PFSK-1 (cell line): ENCODE results near the gene KRTAP4-4.

Experiments
- POLR2AphosphoS5 ChIP-seq: IDR thresholded peaks from 2 replicates; pipeline ENCODE4 v1.6.1; 2012; ENCODE audit warnings: low read depth, mild to moderate bottlenecking, control low read depth, low read length, moderate library complexity
- SIN3A ChIP-seq: IDR thresholded peaks from 2 replicates; pipeline ENCODE4 v1.6.1; 2012; ENCODE audit warnings: mild to moderate bottlenecking, low read length, moderate library complexity, borderline replicate concordance; ENCODE audit not compliant: insufficient read depth

DNA sequence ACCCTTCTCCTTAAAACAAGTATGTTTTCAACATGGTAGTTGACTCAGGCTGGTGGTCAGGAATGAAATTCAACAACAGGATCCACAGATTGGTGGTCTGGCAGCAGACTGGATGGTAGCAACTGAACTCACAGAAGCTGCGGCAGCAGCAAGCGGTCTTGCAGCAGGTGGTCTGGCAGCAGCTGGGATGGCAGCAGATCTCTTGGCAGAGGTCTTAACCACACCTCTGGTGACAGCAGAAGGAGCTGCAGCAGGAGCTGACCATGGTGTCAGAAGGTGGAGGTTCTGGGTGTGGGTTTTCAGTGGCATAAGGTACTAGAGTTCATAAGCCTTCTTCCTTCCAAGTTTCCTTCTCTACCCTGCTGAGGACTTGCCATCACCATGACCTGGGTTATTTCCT is 26.3 kb upstream of the KRTAP4-4 start:
- TF ChIP-seq POLR2AphosphoS5 (no peak), SIN3A (no peak)
